Activated gamma-delta T cell treated with anti-CD3 and anti-CD28 coated beads, Interleukin-2, amount 50 U/mL, for 16 hours (primary cell): ENCODE measurements around the gene KRTAP8-1.

ENCODE experiments used
- DNase-seq: peaks from one replicate; pipeline ENCODE4 v3.0.0-alpha.2; 2020; ENCODE audit warnings: low read depth

The KRTAP8-1 gene

GRCh38 chr21:30813174-30813573 is at the start of gene KRTAP8-1:
Gene KRTAP8-1, minus strand, starts transcription at chr21:30813274. Its CDS starts 54 bp downstream, at chr21:30813220.
- DNase-seq = no peak

GRCh38 chr21:30847627-30848500 is 34.8 kb upstream of the KRTAP8-1 start:
- DNase-seq = no peak

- no peak for DNase-seq
Measured at GRCh38 chr21:30842990-30843389, 29.9 kb upstream of the KRTAP8-1 start.

GRCh38 chr21:30839304-30839703 is 26.2 kb upstream of the KRTAP8-1 start:
- DNase-seq = no peak

- no peak for DNase-seq
Measured at GRCh38 chr21:30838536-30838935, 25.5 kb upstream of the KRTAP8-1 start.

- DNase-seq = peak; percentile 1
Measured at GRCh38 chr21:30831194-30831765, 18.2 kb upstream of the KRTAP8-1 start.

- no peak for DNase-seq
Measured at GRCh38 chr21:30829659-30830058, 16.6 kb upstream of the KRTAP8-1 start, which contains the start of gene KRTAP7-1. Gene KRTAP7-1, minus strand, starts transcription at chr21:30829759. Its CDS starts 61 bp downstream, at chr21:30829698.

GRCh38 chr21:30818837-30819610 is 6.0 kb upstream of the KRTAP8-1 start:
- no peak for DNase-seq

- no peak for DNase-seq
Measured at GRCh38 chr21:30800605-30801004, 12.5 kb downstream of the KRTAP8-1 start.

GRCh38 chr21:30793581-30794314 is 19.3 kb downstream of the KRTAP8-1 start:
- no peak for DNase-seq

GRCh38 chr21:30779249-30779648 is 33.8 kb downstream of the KRTAP8-1 start:
- no peak for DNase-seq

GRCh38 chr21:30769724-30770431 is 43.2 kb downstream of the KRTAP8-1 start:
- no peak for DNase-seq
